SW 1271 (cell line): Measurements from ENCODE around the gene KLHL28.

Experiments
- DNase-seq, 2 experiments: peaks; one replicate each; lab custom pipeline; 2025; lab: John Stamatoyannopoulos, UW

Gene KLHL28

GRCh38 chr14:44961554-44962333 is at the start of gene KLHL28, which contains the start of gene TOGARAM1:
Gene KLHL28 (minus strand): TSS chr14:44961947. CDS start chr14:44945928, 16,019 bp downstream.
Gene TOGARAM1 (plus strand): TSS chr14:44962190. CDS start chr14:44962422, 232 bp downstream.
- DNase-seq: peak; percentile 99 to 100

- no peak for DNase-seq
Measured at GRCh38 chr14:45003924-45004323, 42.2 kb upstream of the KLHL28 start.

- no peak for DNase-seq
Measured at GRCh38 chr14:44995770-44996294, 34.1 kb upstream of the KLHL28 start.

- DNase-seq: no peak
Measured at GRCh38 chr14:44995196-44995595, 33.4 kb upstream of the KLHL28 start.

- DNase-seq: no peak
Measured at GRCh38 chr14:44990533-44990932, 28.8 kb upstream of the KLHL28 start.

GRCh38 chr14:44989497-44990440 is 28.0 kb upstream of the KLHL28 start:
- no peak for DNase-seq

- no peak for DNase-seq
Measured at GRCh38 chr14:44988694-44989093, 26.9 kb upstream of the KLHL28 start.

- DNase-seq: no peak
Measured at GRCh38 chr14:44982594-44982993, 20.8 kb upstream of the KLHL28 start.

GRCh38 chr14:44981198-44981597 is 19.5 kb upstream of the KLHL28 start:
- DNase-seq: no peak

- DNase-seq: no peak
Measured at GRCh38 chr14:44979740-44980356, 18.1 kb upstream of the KLHL28 start.

GRCh38 chr14:44979273-44979672 is 17.5 kb upstream of the KLHL28 start:
- no peak for DNase-seq

- DNase-seq: no peak
Measured at GRCh38 chr14:44971459-44971858, 9.7 kb upstream of the KLHL28 start.

- DNase-seq: no peak
Measured at GRCh38 chr14:44970907-44971306, 9.2 kb upstream of the KLHL28 start.

- no peak for DNase-seq
Measured at GRCh38 chr14:44968714-44969113, 7.0 kb upstream of the KLHL28 start.

- DNase-seq: no peak
Measured at GRCh38 chr14:44966601-44967336, 5.0 kb upstream of the KLHL28 start.

- DNase-seq: peak in 1 of 2 experiments; percentile 33
Measured at GRCh38 chr14:44963775-44964380, 2.1 kb upstream of the KLHL28 start.

GRCh38 chr14:44963044-44963528 is 1.3 kb upstream of the KLHL28 start:
- peak in 1 of 2 experiments; percentile 35 for DNase-seq

GRCh38 chr14:44962334-44963043 is 742 bp upstream of the KLHL28 start:
- peak in 1 of 2 experiments; percentile 79 for DNase-seq

GRCh38 chr14:44961151-44961553 is 595 bp downstream of the KLHL28 start:
- DNase-seq: peak; percentile 50 to 55

- DNase-seq: no peak
Measured at GRCh38 chr14:44960646-44961045, 1.1 kb downstream of the KLHL28 start.
